Upper lobe of left lung (tissue), 4 donors: ENCODE measurements around the gene ZSCAN9.

Source experiments
- CTCF ChIP-seq, 6 experiments: fragments of 450-650 bp in 4 of 6; fragments of 200-600 bp in 2 of 6; sonication (generic) in 2 of 6; IDR thresholded peaks; one replicate each; pipeline ENCODE4 v1.5.1; 2016 to 2019; ENCODE audit warnings: antibody characterized with exemption in 6 of 6
- POLR2A ChIP-seq, 4 donors: fragments of 450-650 bp; IDR thresholded peaks; one replicate each; pipeline ENCODE4 v1.5.1; 2016 to 2017; ENCODE audit warnings: antibody characterized with exemption in 4 of 4, mild to moderate bottlenecking in 2 of 4

- no peak for TF ChIP-seq CTCF (IDR thresholded peaks at IDR 0.05)
- no peak for TF ChIP-seq POLR2A (IDR thresholded peaks at IDR 0.05)
These were observed 57.9 kb downstream of the ZSCAN9 start for GRCh38 chr6:28282926-28283325.
